ENCODE results near the gene OR8B3.

OR8B3 gene

DNA sequence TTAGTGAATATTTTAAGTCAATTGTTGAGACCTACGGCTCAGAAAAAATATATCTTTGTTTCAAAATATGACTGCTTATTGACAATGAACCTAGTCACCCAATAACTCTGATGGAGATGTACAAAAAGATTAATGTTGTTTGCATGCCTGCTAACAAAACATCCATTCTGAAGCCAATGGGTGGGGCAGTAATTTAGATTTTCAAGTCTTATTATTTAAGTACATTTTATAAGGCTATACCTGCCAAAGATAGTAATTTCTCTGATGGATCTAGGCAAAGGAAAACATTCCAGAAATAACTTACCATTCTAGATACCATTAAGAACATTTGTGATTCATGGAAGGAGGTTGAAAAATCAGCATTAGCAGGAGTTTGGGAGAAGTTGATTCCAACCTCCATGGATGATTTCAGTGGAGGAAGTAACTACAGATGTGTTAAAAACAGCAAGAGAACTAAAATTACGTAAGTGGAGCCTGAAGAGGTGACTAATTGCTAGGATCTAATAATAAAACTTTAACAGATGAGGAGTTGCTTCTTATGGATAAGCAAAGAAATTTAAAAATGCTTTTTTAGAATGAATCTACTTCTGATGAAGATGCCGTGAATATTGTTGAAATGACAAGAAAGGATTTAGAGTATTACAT, 52.4 kb downstream of the OR8B3 start:
- TF ChIP-seq CTCF (IDR thresholded peaks at IDR 0.05; ENCODE audit: low read depth, low read length, missing control alignments) = no peak
- Histone ChIP-seq H3K27me3 (replicated peaks) (no peaks in the 10 kb centered on the region), H3K27ac (no peak overlapping the region), H3K36me3 (replicated peaks) (no peaks in the 10 kb centered on the region), H3K4me3 (ENCODE audit: low read depth, low read length) (no peak overlapping the region)
- in situ Hi-C loops (cut with HindIII; ENCODE audit: low pct_ligation_motif_present, low sequenced_read_pairs) = no loop called here
- no peak for DNase-seq
